IgD-negative memory B cell (primary cell): ENCODE data around the gene HAX1. TPM values are rescaled to one million over a fixed set of nuclear protein-coding genes. Genes with fewer than 3 reads are reported as not detected.

ENCODE experiments used
- polyA plus RNA-seq: library from polyadenylated mRNA; unstranded; fragments of 300-500 nt; fragmentation: Illumina TruSeq; gene quantifications from one replicate; pipeline ENCODE4 v1.2.3, GENCODE V29; 2021

Gene HAX1
- polyA plus RNA-seq, 1 donor from 2014 or later = 119 TPM

Other genes starting within 250 kb of the HAX1 start
- not detected for gene NUP210L, start 117.6 kb upstream of the HAX1 start, polyA plus RNA-seq
- 878 TPM for gene TPM3, start 80.5 kb upstream of the HAX1 start, polyA plus RNA-seq
- not detected for gene CFAP141, start 66.3 kb upstream of the HAX1 start, polyA plus RNA-seq
- gene UBAP2L, start 51.7 kb upstream of the HAX1 start, polyA plus RNA-seq = 60.6 TPM
- not detected for gene AQP10, start 48.5 kb downstream of the HAX1 start, polyA plus RNA-seq
- 20.7 TPM for gene ATP8B2, start 52.9 kb downstream of the HAX1 start, polyA plus RNA-seq
- 6.8 TPM for gene IL6R, start 132.7 kb downstream of the HAX1 start, polyA plus RNA-seq
- gene TDRD10, start 229.6 kb downstream of the HAX1 start, polyA plus RNA-seq = not detected
- gene SHE, start 229.8 kb downstream of the HAX1 start, polyA plus RNA-seq = not detected